GM18499 (cell line): ENCODE data around the gene NMUR1.
A peak's percentile ranks its signal among the peaks of the same experiment; 100 is the strongest.

Experiments used
- ATAC-seq: cut with Tn5 transposase; IDR thresholded peaks from one replicate; pipeline ENCODE4 v1.9.1; 2021; ENCODE audit warnings: moderate number of reproducible peaks; ENCODE audit not compliant: insufficient read depth, unreplicated experiment

The NMUR1 gene

GRCh38 chr2:231554748-231555545 is 24.7 kb upstream of the NMUR1 start:
- ATAC-seq: no peak

GRCh38 chr2:231554327-231554726 is 24.1 kb upstream of the NMUR1 start:
- no peak for ATAC-seq

GRCh38 chr2:231552752-231553151 is 22.5 kb upstream of the NMUR1 start:
- ATAC-seq: no peak

GRCh38 chr2:231549446-231550239 is 19.4 kb upstream of the NMUR1 start:
- ATAC-seq: no peak

- no peak for ATAC-seq
Observed at GRCh38 chr2:231548752-231549151, 18.5 kb upstream of the NMUR1 start.

GRCh38 chr2:231547315-231548110 is 17.3 kb upstream of the NMUR1 start:
- ATAC-seq: no peak

GRCh38 chr2:231546014-231546715 is 15.9 kb upstream of the NMUR1 start:
- no peak for ATAC-seq

- ATAC-seq: peak; percentile 93
Observed at GRCh38 chr2:231545105-231545902, 15.1 kb upstream of the NMUR1 start.

GRCh38 chr2:231542136-231542535 is 11.9 kb upstream of the NMUR1 start:
- no peak for ATAC-seq

GRCh38 chr2:231541645-231542044 is 11.4 kb upstream of the NMUR1 start:
- no peak for ATAC-seq

- no peak for ATAC-seq
Observed at GRCh38 chr2:231539991-231540390, 9.7 kb upstream of the NMUR1 start.

- ATAC-seq: no peak
Observed at GRCh38 chr2:231535961-231536360, 5.7 kb upstream of the NMUR1 start.

- ATAC-seq: no peak
Observed at GRCh38 chr2:231533777-231534125, 3.5 kb upstream of the NMUR1 start.

GRCh38 chr2:231533086-231533776 is 3.0 kb upstream of the NMUR1 start:
- ATAC-seq: no peak

- no peak for ATAC-seq
Observed at GRCh38 chr2:231532756-231533035, 2.5 kb upstream of the NMUR1 start.

GRCh38 chr2:231531883-231532755 is 1.9 kb upstream of the NMUR1 start:
- no peak for ATAC-seq

GRCh38 chr2:231531466-231531865 is 1.2 kb upstream of the NMUR1 start:
- ATAC-seq: no peak

- no peak for ATAC-seq
Observed at GRCh38 chr2:231528636-231529030, 1.6 kb downstream of the NMUR1 start.
